HG03045 (cell line): Measurements from ENCODE around the gene INO80B.
"Not testable (repeated sequence)": the region's sequence is repeated elsewhere in the genome, so short reads cannot be mapped to it uniquely, and the experiment has no call there.

ENCODE experiments used
- ATAC-seq: cut with Tn5 transposase; IDR thresholded peaks from one replicate; pipeline ENCODE4 v1.9.1; 2021; ENCODE audit warnings: mild to moderate bottlenecking, moderate library complexity; ENCODE audit not compliant: unreplicated experiment

INO80B gene

GRCh38 chr2:74454654-74455511 is at the start of gene INO80B:
Gene INO80B, plus strand, starts transcription at chr2:74455087. Its CDS starts 30 bp downstream, at chr2:74455117.
- ATAC-seq = peak; percentile 36

GRCh38 chr2:74406035-74406434 is 48.9 kb upstream of the INO80B start:
- no peak for ATAC-seq

GRCh38 chr2:74407682-74408081 is 47.2 kb upstream of the INO80B start:
- no peak for ATAC-seq

DNA sequence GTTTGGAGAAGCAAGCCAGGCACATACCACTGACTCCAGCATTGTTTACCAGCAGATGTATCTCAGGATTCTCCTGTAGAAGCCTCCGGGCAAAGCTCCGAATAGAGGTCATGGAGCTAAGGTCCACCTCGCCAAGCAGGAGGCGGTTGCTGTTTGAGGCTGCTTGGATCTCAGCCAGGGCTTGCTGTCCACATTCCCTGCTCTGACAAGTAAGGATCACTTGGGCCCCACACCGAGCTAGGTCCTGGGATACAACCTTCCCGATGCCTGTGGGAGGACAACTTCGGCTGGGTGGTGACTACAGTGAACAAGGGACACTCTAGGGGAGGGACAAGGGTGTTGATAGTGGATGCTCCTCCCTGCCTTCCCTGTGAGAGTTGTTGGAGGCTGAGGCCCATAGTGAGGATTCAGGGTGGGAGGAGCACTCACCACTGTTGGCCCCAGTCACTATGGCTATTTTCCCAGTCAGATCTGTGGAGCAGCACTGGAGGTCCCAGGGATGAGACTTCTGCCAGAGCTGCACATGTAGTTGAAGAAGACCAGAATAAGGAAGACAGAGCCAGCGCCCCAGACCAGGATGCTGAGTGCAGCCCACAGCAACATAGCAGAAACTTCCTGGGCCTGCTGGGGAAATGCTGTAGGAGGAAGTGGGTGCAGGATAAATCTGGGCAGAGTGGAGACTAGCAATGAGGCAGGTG is 41.7 kb upstream of the INO80B start:
- ATAC-seq = no peak

- ATAC-seq = no peak
These were observed 40.4 kb upstream of the INO80B start for GRCh38 chr2:74414441-74414840.

- ATAC-seq = no peak
These were observed 39.8 kb upstream of the INO80B start for GRCh38 chr2:74414881-74415761.

GRCh38 chr2:74415762-74416395 is 39.0 kb upstream of the INO80B start:
- no peak for ATAC-seq

GRCh38 chr2:74416778-74417177 is 38.1 kb upstream of the INO80B start:
- no peak for ATAC-seq

DNA sequence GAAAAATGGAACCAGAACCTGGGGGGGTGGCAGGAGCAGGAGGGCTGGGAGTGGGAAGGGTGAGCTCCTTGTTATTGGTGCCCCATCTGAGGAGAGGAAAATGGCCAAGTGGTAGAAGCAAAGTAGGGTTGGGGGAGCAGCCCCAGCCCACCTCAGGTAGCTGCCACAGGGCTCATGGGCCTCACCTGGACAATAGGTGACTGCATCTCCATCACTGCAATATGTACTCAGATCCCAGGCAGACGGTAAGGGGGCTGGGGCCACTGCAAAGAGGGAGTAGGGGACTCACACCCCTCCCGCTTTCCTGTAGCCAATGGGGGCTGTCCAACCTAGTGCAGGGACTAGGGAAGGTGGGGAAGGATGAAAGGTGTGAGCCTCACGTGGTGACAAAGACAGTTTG is 37.7 kb upstream of the INO80B start:
- no peak for ATAC-seq

DNA sequence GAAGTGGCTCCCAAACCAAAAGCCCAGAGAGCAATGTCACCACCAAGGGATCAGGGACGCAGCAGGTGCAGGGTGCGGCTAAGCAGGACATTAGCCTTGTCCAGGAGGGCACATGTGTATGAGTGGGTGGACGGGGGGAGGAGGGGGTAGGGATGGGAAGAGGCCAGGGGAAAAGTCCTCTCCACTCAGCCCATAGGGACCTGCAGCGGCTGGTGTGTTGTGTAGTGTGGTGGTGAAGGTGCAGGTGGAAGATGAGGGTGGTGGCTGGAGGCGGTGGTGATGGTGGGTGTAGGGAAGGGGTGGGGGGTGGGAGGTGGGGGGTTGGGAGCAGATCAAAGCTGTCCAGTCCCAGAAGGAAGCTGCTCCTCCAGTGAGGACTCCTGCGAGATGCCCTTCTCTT is 37.1 kb upstream of the INO80B start:
- no peak for ATAC-seq

- no peak for ATAC-seq
These were observed 36.6 kb upstream of the INO80B start for GRCh38 chr2:74418312-74418711.

DNA sequence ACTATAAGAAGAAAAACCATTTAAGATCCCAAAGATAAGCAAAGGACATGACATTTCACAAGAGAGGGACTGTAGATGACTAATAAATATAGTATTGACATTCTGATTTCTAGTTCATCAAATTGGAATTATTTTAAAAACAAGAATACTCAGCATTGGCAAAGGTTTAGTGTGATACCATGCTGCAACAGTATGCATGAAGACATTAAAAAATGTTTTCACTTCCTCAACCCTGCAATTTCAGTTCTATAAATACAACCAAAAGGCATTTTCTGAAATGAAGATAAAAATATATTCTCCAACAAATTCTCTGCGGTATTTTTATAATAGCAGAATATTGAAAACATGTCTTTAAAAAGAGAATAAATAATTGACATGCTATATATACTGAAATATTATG is 35.5 kb upstream of the INO80B start:
- ATAC-seq = no peak

GRCh38 chr2:74420006-74420405 is 34.9 kb upstream of the INO80B start:
- no peak for ATAC-seq

GRCh38 chr2:74420443-74421103 is 34.3 kb upstream of the INO80B start:
- ATAC-seq = not testable (repeated sequence)

DNA sequence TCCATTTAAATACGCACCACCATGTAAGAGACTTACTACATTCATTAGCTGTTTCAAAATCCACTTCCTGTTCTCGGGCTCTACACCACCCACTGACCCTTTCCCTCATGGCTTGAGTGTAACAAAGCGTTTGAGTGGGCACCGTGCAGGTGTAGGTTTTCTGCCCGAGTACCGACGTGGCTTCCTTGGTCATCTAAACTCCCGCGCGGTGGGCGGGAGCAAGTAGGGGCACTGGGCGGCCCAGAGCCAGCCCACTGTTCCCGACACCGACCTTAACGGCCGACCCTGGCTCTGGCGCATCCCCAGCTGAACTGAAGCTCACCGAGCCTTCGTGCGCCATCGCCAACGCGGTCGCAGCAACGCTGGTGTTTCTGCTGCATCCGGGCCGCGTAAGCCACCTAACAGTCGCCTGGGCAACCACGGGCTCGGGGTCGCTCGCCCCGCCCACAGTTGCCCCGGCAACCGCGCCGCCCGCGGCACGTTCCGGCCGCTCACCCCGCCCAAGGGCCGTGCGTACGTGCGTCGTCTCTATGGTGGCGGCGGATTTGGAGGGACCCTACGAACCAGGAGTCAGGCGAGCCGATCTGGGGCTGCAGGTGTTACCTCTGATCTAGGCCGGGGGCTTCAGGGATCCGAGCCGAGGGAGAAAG is 33.5 kb upstream of the INO80B start, which contains the start of the genes C2orf81 and WDR54:
Gene C2orf81, minus strand, starts transcription at position 399 of the 650 bp plus-strand sequence. Its CDS starts 59 bp downstream, at position 340.
Gene WDR54, plus strand, starts transcription at position 510 of the 650 bp plus-strand sequence. CDS start 424 bp downstream, outside the sequence.
- ATAC-seq = peak; percentile 91

- ATAC-seq = no peak
These were observed 31.4 kb upstream of the INO80B start for GRCh38 chr2:74423231-74424095.

- no peak for ATAC-seq
These were observed 30.5 kb upstream of the INO80B start for GRCh38 chr2:74424139-74424992.
